Left lung (tissue), 10 donors: Measurements from ENCODE around the gene SHLD1. TPM values are rescaled to one million over a fixed set of nuclear protein-coding genes. Genes with fewer than 3 reads are reported as not detected.
"Not testable (repeated sequence)": the region's sequence is repeated elsewhere in the genome, so short reads cannot be mapped to it uniquely, and the experiment has no call there.

Experiments
- ATAC-seq: fragments of 200-7000 bp; cut with Tn5 transposase; one replicate; pipeline ENCODE4 v1.9.1; 2020; ENCODE audit warnings: moderate library complexity
- DNase-seq, 4 donors: peaks; one replicate each; pipeline ENCODE4 v3.0.0-alpha.2; 2013 to 2020
- H3K27ac ChIP-seq, 2 donors: fragments of 200-600 bp; sonication (generic) in 1 of 2; one replicate each; pipeline versions ENCODE4 v1.5.0 to v1.8.0; 2020 to 2021
- H3K27me3 ChIP-seq, 2 donors: fragments of 200-600 bp; sonication (generic) in 1 of 2; one replicate each; pipeline versions ENCODE4 v1.5.0 to v1.8.0; 2020 to 2021
- H3K36me3 ChIP-seq, 2 donors: fragments of 200-600 bp; sonication (generic) in 1 of 2; one replicate each; pipeline versions ENCODE4 v1.5.0 to v1.8.0; 2020 to 2021
- H3K4me1 ChIP-seq, 2 donors: fragments of 200-600 bp; one replicate each; pipeline ENCODE4 v1.8.0; 2021
- H3K4me3 ChIP-seq, 2 donors: fragments of 200-600 bp; sonication (generic) in 1 of 2; one replicate each; pipeline versions ENCODE4 v1.5.0 to v1.8.0; 2020 to 2021; ENCODE audit warnings: mild to moderate bottlenecking in 1 of 2
- H3K9me3 ChIP-seq, 2 donors: fragments of 200-600 bp; sonication (generic) in 1 of 2; one replicate each; pipeline versions ENCODE4 v1.5.0 to v1.8.0; 2020 to 2021
- intact Hi-C, 2 donors: fragments of 100-400 bp; cut with DNase I; formaldehyde crosslinking; loops; one replicate each; pipeline versions ENCODE4 v1.11.2 to v1.14.2; 2022
- polyA plus RNA-seq, 6 donors: library from polyadenylated mRNA; unstranded; fragments of 120-200 nt; gene quantifications; one replicate each; pipeline ENCODE4 v1.2.1, GENCODE V29; 2013; ENCODE audit not compliant: insufficient read length in 6 of 6
- total RNA-seq, 2 donors: library from RNA; stranded (reverse); fragmentation: NEBNext Ultra II Directional; extraction: Animal tissue kit (Norgen Biotek cat#: 25700); gene quantifications; one replicate each; pipeline ENCODE4 v1.2.1, GENCODE V29; 2021
- TF ChIP-seq, protein P1 (sequence below), 2 donors: fragments of 200-600 bp; sonication (generic) in 1 of 2; IDR thresholded peaks; one replicate each; pipeline versions ENCODE4 v1.5.0 to v1.8.0; 2021; ENCODE audit warnings: antibody characterized with exemption in 2 of 2
- donor health status: DM: no; HTN: yes; CAD: no.
- donor health status: DM: no; HTN: no; CAD: no.

SHLD1 gene
- total and polyA plus RNA-seq, 8 donors = 5.4 to 8.9 (median 7.7) TPM

DNA sequence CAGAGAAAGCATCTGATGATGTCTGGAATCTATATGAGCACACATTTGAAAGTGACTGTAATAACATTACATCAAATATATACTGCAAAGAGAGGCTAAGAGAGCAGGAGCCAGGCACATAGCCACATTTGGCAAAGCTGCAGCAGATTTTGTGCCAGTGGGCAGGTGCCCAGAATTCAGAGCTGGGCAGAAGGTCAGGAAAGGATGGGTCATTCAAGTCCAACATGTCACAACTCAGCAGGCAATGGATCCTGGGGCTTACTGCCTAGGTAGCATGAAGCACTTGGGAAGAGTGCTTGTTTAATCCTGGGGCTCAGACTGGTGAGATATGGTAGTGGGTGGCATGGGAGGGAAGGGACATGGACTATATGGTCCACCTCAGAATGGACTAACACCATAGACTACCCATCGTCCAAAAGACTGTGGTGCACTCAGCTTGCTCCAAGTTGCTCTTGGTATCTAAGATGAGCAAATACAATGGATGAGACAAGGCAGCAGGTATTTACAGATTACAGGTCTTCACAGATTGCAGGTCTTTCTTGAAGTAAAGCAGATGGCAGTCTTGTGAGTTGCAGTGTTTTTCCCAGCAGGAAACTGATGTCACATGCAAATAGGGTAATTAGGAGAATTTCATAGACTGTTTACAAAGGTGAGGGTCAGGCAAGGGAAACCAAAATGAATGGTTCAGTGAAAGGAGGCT lies 31.2 kb upstream of the SHLD1 start:
- H3K4me3 ChIP-seq = no peak overlapping the region
- TF ChIP-seq, protein P1, sequence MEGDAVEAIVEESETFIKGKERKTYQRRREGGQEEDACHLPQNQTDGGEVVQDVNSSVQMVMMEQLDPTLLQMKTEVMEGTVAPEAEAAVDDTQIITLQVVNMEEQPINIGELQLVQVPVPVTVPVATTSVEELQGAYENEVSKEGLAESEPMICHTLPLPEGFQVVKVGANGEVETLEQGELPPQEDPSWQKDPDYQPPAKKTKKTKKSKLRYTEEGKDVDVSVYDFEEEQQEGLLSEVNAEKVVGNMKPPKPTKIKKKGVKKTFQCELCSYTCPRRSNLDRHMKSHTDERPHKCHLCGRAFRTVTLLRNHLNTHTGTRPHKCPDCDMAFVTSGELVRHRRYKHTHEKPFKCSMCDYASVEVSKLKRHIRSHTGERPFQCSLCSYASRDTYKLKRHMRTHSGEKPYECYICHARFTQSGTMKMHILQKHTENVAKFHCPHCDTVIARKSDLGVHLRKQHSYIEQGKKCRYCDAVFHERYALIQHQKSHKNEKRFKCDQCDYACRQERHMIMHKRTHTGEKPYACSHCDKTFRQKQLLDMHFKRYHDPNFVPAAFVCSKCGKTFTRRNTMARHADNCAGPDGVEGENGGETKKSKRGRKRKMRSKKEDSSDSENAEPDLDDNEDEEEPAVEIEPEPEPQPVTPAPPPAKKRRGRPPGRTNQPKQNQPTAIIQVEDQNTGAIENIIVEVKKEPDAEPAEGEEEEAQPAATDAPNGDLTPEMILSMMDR (IDR thresholded peaks at IDR 0.05) = no peak
- ATAC-seq (no peak), DNase-seq (no peak)
- peaks cover 0 to 3% of the 10 kb centered on the region in 2 donors for H3K9me3 ChIP-seq
- H3K27me3 ChIP-seq = no peaks in the 10 kb centered on the region
- peaks cover 0 to 11% of the 10 kb centered on the region in 2 donors for H3K4me1 ChIP-seq
- intact Hi-C loops = no loop called here
- H3K36me3 ChIP-seq = no peaks in the 10 kb centered on the region
- H3K27ac ChIP-seq = no peak overlapping the region

DNA sequence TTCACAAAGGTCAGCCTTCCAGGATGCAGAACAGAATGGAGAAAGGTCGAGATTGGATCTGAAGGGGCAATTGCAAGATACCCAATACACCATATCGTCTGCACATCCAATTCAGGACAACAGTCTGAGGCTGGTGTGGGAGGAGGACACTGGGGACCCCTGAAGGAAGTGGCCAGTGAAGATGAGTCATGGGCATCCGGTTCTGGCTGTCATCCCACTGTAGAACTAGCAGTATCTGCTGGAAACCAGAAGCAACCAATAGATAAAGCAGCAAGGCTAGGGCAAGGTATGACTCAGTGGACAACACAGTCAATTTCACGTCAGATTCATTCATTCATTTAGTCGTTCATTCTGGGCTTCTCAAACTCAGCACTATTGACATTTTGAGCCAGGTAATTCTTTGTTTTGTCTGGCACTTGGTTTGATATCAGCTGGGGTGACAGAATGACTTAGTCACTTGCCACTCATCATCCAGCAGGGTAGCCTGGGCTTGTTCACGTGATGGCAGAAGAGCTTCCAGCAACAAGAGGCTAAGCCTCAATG lies 30.3 kb upstream of the SHLD1 start:
- H3K27ac ChIP-seq = no peak overlapping the region
- intact Hi-C loops = no loop called here

DNA sequence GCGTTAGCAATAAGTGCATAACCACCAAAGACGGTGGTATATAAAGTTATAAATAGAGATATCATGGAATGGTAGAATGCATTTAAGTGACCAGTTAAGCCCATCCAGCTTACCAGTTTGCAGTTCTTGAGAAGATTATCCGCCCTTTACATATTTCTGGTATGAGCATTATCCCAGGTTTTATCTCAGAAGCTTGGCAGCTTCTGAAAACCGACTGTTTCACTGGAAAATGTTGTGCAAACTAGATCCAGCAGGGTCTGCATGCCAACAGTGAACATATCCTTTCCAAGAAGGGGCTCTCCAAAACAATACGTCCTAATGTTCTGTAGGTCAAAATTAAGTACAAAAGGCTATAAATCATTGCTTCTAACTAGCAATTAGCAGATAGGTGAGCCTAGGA lies 29.5 kb upstream of the SHLD1 start:
- intact Hi-C loops = no loop called here
- no peak overlapping the region for H3K27ac ChIP-seq
- no peak overlapping the region for H3K4me3 ChIP-seq
- peaks cover 6 to 23% of the 10 kb centered on the region in 2 donors for H3K4me1 ChIP-seq
- TF ChIP-seq, protein P1 (IDR thresholded peaks at IDR 0.05) = no peak
- H3K27me3 ChIP-seq = no peaks in the 10 kb centered on the region
- DNase-seq = no peak
- ATAC-seq = no peak
- H3K36me3 ChIP-seq = no peaks in the 10 kb centered on the region
- H3K9me3 ChIP-seq = no peaks in the 10 kb centered on the region

More for the DNA sequence above, 30.3 kb upstream of the SHLD1 start:
- peaks cover 6 to 15% of the 10 kb centered on the region in 2 donors for H3K4me1 ChIP-seq
- TF ChIP-seq, protein P1 (IDR thresholded peaks at IDR 0.05) = no peak
- H3K9me3 ChIP-seq = peaks cover 0 to 3% of the 10 kb centered on the region in 2 donors
- peak; percentile 49 for ATAC-seq
- DNase-seq = peak in 1 of 4 donors; percentile 39
- H3K4me3 ChIP-seq = no peak overlapping the region
- no peaks in the 10 kb centered on the region for H3K27me3 ChIP-seq
- H3K36me3 ChIP-seq = no peaks in the 10 kb centered on the region

DNA sequence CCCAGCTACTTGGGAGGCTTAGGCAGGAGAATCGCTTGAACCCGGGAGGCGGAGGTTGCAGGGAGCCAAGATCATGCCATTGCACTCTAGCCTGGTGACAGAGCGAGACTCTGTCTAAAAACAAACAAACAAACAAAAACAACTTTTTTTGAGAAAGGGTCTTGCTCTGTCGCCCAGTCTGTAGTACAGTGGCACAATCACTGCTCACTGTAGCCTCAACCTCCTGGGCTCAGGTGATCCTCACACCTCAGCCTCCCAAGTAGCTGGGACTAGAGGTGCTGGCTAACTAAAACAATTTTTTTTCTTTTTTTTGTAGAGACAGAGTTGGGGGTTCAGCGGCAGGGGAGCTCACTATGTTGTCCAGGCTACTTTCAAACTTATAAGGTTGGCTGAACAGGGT lies 28.8 kb upstream of the SHLD1 start:
- H3K27me3 ChIP-seq, H3K9me3 ChIP-seq, H3K36me3 ChIP-seq, ATAC-seq, intact Hi-C loops, DNase-seq, H3K27ac ChIP-seq, H3K4me3 ChIP-seq: not testable (repeated sequence)
- peaks cover 6 to 26% of the 10 kb centered on the region in 2 donors for H3K4me1 ChIP-seq

DNA sequence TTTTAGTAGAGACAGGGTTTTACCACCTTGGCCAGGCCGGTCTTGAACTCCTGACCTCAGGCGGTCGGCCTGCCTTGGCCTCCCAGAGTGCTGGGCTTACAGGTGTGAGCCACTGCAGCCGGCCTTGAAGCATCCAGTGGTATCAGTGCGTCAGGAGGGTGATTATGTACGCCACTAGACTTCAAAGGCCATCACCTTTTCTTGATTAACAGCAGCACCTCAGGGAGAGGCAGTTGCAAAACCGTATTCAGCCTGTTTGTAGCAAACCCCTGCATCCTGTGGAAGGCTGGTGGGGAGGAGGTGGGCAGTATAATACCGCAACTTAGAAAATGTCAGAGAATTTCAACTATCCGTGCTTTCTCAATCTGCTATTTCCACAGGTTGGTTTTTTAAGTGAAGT lies 27.3 kb upstream of the SHLD1 start:
- intact Hi-C loops = no loop called here
- H3K9me3 ChIP-seq = peaks cover 0 to 7% of the 10 kb centered on the region in 2 donors
- H3K36me3 ChIP-seq = no peaks in the 10 kb centered on the region
- TF ChIP-seq, protein P1 (IDR thresholded peaks at IDR 0.05) = no peak
- H3K27ac ChIP-seq = peak overlapping the region in 1 of 2 donors; percentile 75
- H3K4me1 ChIP-seq = peaks cover 6 to 26% of the 10 kb centered on the region in 2 donors
- ATAC-seq = no peak
- no peaks in the 10 kb centered on the region for H3K27me3 ChIP-seq
- H3K4me3 ChIP-seq = no peak overlapping the region
- no peak for DNase-seq

DNA sequence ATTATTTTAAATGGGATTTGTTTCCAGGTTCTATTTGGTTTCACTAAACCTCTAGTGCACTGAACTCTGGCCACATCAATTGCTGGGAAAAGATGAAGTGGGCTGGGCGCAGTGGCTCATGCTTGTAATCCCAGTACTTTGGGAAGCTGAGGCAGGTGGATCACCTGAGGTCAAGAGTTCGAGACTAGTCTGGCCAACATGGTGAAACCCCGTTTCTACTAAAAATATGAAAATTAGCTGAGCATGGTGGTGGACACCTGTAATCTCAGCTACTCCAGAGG lies 25.1 kb upstream of the SHLD1 start:
- intact Hi-C loops, DNase-seq, H3K4me3 ChIP-seq, H3K27me3 ChIP-seq, H3K9me3 ChIP-seq, H3K36me3 ChIP-seq: not testable (repeated sequence)
- Histone ChIP-seq H3K4me1 (peaks cover 6 to 26% of the 10 kb centered on the region in 2 donors), H3K27ac (peak overlapping the region in 1 of 2 donors; percentile 75)
- ATAC-seq = peak; percentile 41
